CD14-positive monocyte (primary cell): ENCODE measurements around the gene SOBP. TPM values are rescaled to one million over a fixed set of nuclear protein-coding genes. Genes with fewer than 3 reads are reported as not detected.

Experiments used
- DNase-seq, 3 donors: peaks; one replicate each; pipeline ENCODE4 v3.0.0-alpha.2; 2011 to 2022
- H2AFZ ChIP-seq: 2 replicates; pipeline ENCODE4 v1.6.0; 2012; ENCODE audit warnings: mild to moderate bottlenecking, low read depth, low read length, inconsistent platforms; ENCODE audit not compliant: insufficient read depth, poor library complexity, severe bottlenecking
- H3K27ac ChIP-seq, 2 donors: 1 replicate in 1 of 2; 2 replicates in 1 of 2; pipeline ENCODE4 v1.5.1; 2012 to 2013; ENCODE audit warnings: low read length in 2 of 2, control low read depth in 1 of 2, inconsistent platforms in 1 of 2, low read depth in 1 of 2, mild to moderate bottlenecking in 1 of 2
- H3K27me3 ChIP-seq, 2 donors: one replicate each; pipeline versions ENCODE4 v1.6.0 to v1.6.1; 2011 to 2013; ENCODE audit warnings: low read length in 2 of 2; ENCODE audit not compliant: control insufficient read depth in 2 of 2, insufficient read depth in 2 of 2
- H3K36me3 ChIP-seq, 2 donors: replicated peaks in 1 of 2; 1 replicate in 1 of 2; 2 replicates in 1 of 2; pipeline versions ENCODE4 v1.5.1 to v1.6.1; 2012 to 2013; ENCODE audit warnings: low read length in 2 of 2, control low read depth in 1 of 2, inconsistent platforms in 1 of 2, mild to moderate bottlenecking in 1 of 2; ENCODE audit not compliant: insufficient read depth in 2 of 2, control insufficient read depth in 1 of 2
- H3K4me1 ChIP-seq, 2 donors: 1 replicate in 1 of 2; 2 replicates in 1 of 2; pipeline versions ENCODE4 v1.5.1 to v1.6.1; 2012 to 2013; ENCODE audit warnings: low read length in 2 of 2, control low read depth in 1 of 2, inconsistent platforms in 1 of 2, mild to moderate bottlenecking in 1 of 2, moderate library complexity in 1 of 2; ENCODE audit not compliant: insufficient read depth in 2 of 2, control insufficient read depth in 1 of 2
- H3K4me2 ChIP-seq: replicated peaks from 2 replicates; pipeline ENCODE3; 2012; ENCODE audit warnings: low read length, moderate library complexity, mild to moderate bottlenecking; ENCODE audit not compliant: poor library complexity, severe bottlenecking; ENCODE audit errors: extremely low read depth
- H3K4me3 ChIP-seq, 3 experiments: fragments of 200-600 bp in 1 of 3; sonication (generic) in 1 of 3; replicated peaks in 1 of 3; 1 replicate in 2 of 3; 2 replicates in 1 of 3; pipeline ENCODE4 v1.5.1; 2011 to 2013; ENCODE audit warnings: low read length in 3 of 3, mild to moderate bottlenecking in 3 of 3, control low read depth in 2 of 3, low read depth in 2 of 3, inconsistent platforms in 1 of 3, moderate library complexity in 1 of 3
- H3K79me2 ChIP-seq: 2 replicates; pipeline ENCODE4 v1.6.0; 2012; ENCODE audit warnings: mild to moderate bottlenecking, control low read depth, inconsistent platforms, low read length, moderate library complexity; ENCODE audit not compliant: insufficient read depth
- H3K9ac ChIP-seq: 2 replicates; pipeline ENCODE4 v1.6.0; 2017; ENCODE audit warnings: low read length, mild to moderate bottlenecking; ENCODE audit not compliant: insufficient read depth, poor library complexity, severe bottlenecking
- H3K9me3 ChIP-seq, 2 donors: replicated peaks in 1 of 2; 1 replicate in 1 of 2; 2 replicates in 1 of 2; pipeline versions ENCODE4 v1.5.1 to v1.6.1; 2012 to 2013; ENCODE audit warnings: low read length in 2 of 2, control low read depth in 1 of 2; ENCODE audit not compliant: control insufficient read depth in 1 of 2, insufficient read depth in 1 of 2
- H4K20me1 ChIP-seq: 2 replicates; pipeline ENCODE4 v1.6.0; 2012; ENCODE audit warnings: mild to moderate bottlenecking, low read length, control low read depth, moderate library complexity; ENCODE audit not compliant: insufficient read depth
- H3K27ac Mint-ChIP-seq, 7 donors: one replicate each; pipeline ENCODE4 v1.8.0; 2020; ENCODE audit warnings: mild to moderate bottlenecking in 7 of 7, mixed read lengths in 7 of 7, moderate library complexity in 6 of 7, inconsistent platforms in 2 of 7
- H3K27me3 Mint-ChIP-seq, 3 donors: one replicate each; pipeline ENCODE4 v1.8.0; 2021 to 2022; ENCODE audit warnings: low read depth in 3 of 3, mild to moderate bottlenecking in 3 of 3, mixed read lengths in 3 of 3, moderate library complexity in 3 of 3, inconsistent platforms in 1 of 3
- H3K36me3 Mint-ChIP-seq, 2 donors: one replicate each; pipeline ENCODE4 v1.8.0; 2020; ENCODE audit warnings: mixed read lengths in 2 of 2, inconsistent platforms in 1 of 2, mild to moderate bottlenecking in 1 of 2
- H3K4me1 Mint-ChIP-seq: one replicate; pipeline ENCODE4 v1.8.0; 2020; ENCODE audit warnings: mild to moderate bottlenecking, mixed read lengths
- H3K4me3 Mint-ChIP-seq, 2 donors: one replicate each; pipeline ENCODE4 v1.8.0; 2020; ENCODE audit warnings: mild to moderate bottlenecking in 2 of 2, mixed read lengths in 2 of 2, moderate library complexity in 1 of 2
- H3K9me3 Mint-ChIP-seq, 7 donors: one replicate each; pipeline ENCODE4 v1.8.0; 2020 to 2022; ENCODE audit warnings: mixed read lengths in 7 of 7, mild to moderate bottlenecking in 6 of 7, moderate library complexity in 6 of 7, inconsistent platforms in 2 of 7
- CTCF ChIP-seq: fragments of 200-600 bp; IDR thresholded peaks from one replicate; pipeline ENCODE4 v1.8.0; 2022; ENCODE audit warnings: antibody characterized with exemption, mild to moderate bottlenecking
- WGBS: methylation state at CpG from one replicate; pipeline ENCODE4 v1.1.5; 2013; ENCODE audit warnings: missing lambda C conversion rate; ENCODE audit not compliant: insufficient coverage; 5-methylcytosine and 5-hydroxymethylcytosine counted together
- intact Hi-C, 2 donors: fragments of 100-400 bp; cut with micrococcal nuclease; formaldehyde crosslinking; loops; one replicate each; pipeline versions ENCODE4 v1.15.0 to v1.15.1; 2023
- polyA plus RNA-seq, 3 donors: library from polyadenylated mRNA; depleted of rRNA in 1 of 3; unstranded in 2 of 3; stranded (reverse) in 1 of 3; fragments of 300-500 nt in 2 of 3; fragments of >200 nt in 1 of 3; fragmentation: Illumina TruSeq in 2 of 3; gene quantifications; 1 replicate in 2 of 3; 2 replicates in 1 of 3; pipeline ENCODE4 v1.2.3, GENCODE V29; 2012 to 2021

The SOBP gene
- polyA plus RNA-seq, 3 donors, result not detected

GRCh38 chr6:107663308-107663707, 173.4 kb downstream of the SOBP start:
- H3K4me2 ChIP-seq, result no peak overlapping the region
- no peak for TF ChIP-seq CTCF
- peaks cover 13% of the 10 kb centered on the region for H3K4me1 Mint-ChIP-seq
- H3K9me3 ChIP-seq, result no peaks in the 10 kb centered on the region
- H3K4me1 ChIP-seq, result peaks cover 3% of the 10 kb centered on the region in 2 donors
- peak overlapping the region in 1 of 2 donors; percentile 32 for H3K4me3 Mint-ChIP-seq
- H3K79me2 ChIP-seq, result no peaks in the 10 kb centered on the region
- H3K9ac ChIP-seq, result no peak overlapping the region
- 92% methylated on average over 4 of the region's 6 CpGs for WGBS
- intact Hi-C loops, result no loop called here
- H3K9me3 Mint-ChIP-seq, result peaks cover 0 to 3% (median 0%) of the 10 kb centered on the region in 7 donors
- H3K4me3 ChIP-seq, result no peak overlapping the region
- no peak overlapping the region for H3K27ac Mint-ChIP-seq
- H3K27ac ChIP-seq, result no peak overlapping the region
- H2AFZ ChIP-seq, result no peak overlapping the region
- H4K20me1 ChIP-seq, result no peaks in the 10 kb centered on the region
- H3K36me3 ChIP-seq, result no peaks in the 10 kb centered on the region
- no peaks in the 10 kb centered on the region for H3K36me3 Mint-ChIP-seq
- peaks cover 12 to 38% of the 10 kb centered on the region in 2 donors for H3K27me3 ChIP-seq
- DNase-seq, result no peak
- peaks cover 43 to 75% (median 44%) of the 10 kb centered on the region in 3 donors for H3K27me3 Mint-ChIP-seq

GRCh38 chr6:107665382-107665781, 175.5 kb downstream of the SOBP start:
- no peak overlapping the region for H3K4me2 ChIP-seq
- Mint-ChIP-seq H3K4me1 (peaks cover 11% of the 10 kb centered on the region), H3K27me3 (peaks cover 51 to 87% (median 52%) of the 10 kb centered on the region in 3 donors), H3K9me3 (peaks cover 0 to 3% (median 0%) of the 10 kb centered on the region in 7 donors), H3K4me3 (peak overlapping the region in 1 of 2 donors; percentile 66), H3K36me3 (no peaks in the 10 kb centered on the region), H3K27ac (no peak overlapping the region)
- no peaks in the 10 kb centered on the region for H4K20me1 ChIP-seq
- peaks cover 14 to 48% of the 10 kb centered on the region in 2 donors for H3K27me3 ChIP-seq
- H3K4me3 ChIP-seq, result no peak overlapping the region
- H3K27ac ChIP-seq, result no peak overlapping the region
- DNase-seq, result no peak
- no peaks in the 10 kb centered on the region for H3K36me3 ChIP-seq
- H3K9me3 ChIP-seq, result no peaks in the 10 kb centered on the region
- H3K9ac ChIP-seq, result no peak overlapping the region
- no peak for TF ChIP-seq CTCF
- no CpG with 5 or more reads among the region's 4 CpGs for WGBS
- no peak overlapping the region for H2AFZ ChIP-seq
- no peaks in the 10 kb centered on the region for H3K79me2 ChIP-seq
- intact Hi-C loops, result no loop called here
- peaks cover 3 to 4% of the 10 kb centered on the region in 2 donors for H3K4me1 ChIP-seq
